IMR-90 (cell line): Measurements from ENCODE around the gene LDHAL6B. TPM values are rescaled to one million over a fixed set of nuclear protein-coding genes. Genes with fewer than 3 reads are reported as not detected.

ENCODE experiments used
- ATAC-seq: fragments of 200-7000 bp; cut with Tn5 transposase; 2 replicates; pipeline ENCODE4 v1.9.1; 2020; ENCODE audit warnings: low read depth, mild to moderate bottlenecking, moderate library complexity
- BruUV-seq: library from RNA; stranded (reverse); fragments of 400-500 nt; replicated peaks from 2 replicates; lab custom pipeline; 2021; lab: Mats Ljungman, UMichigan
- CTCF ChIA-PET: fragments of 300-600 bp; formaldehyde crosslinking; extraction: SDS; loops from one replicate; lab custom pipeline; 2021; ENCODE audit warnings: antibody characterized with exemption; lab: Yijun Ruan, JAX
- POLR2A ChIA-PET: fragments of 300-600 bp; sonication (Branson Sonifier 250); formaldehyde crosslinking; loops from one replicate; lab custom pipeline; 2022; ENCODE audit warnings: antibody characterized with exemption; ENCODE audit not compliant: unreplicated experiment; lab: Charles Lee
- DNase-seq: peaks from one replicate; pipeline ENCODE4 v3.0.0; 2013
- H2AFZ ChIP-seq: replicated peaks from 2 replicates; pipeline ENCODE3; 2013; ENCODE audit warnings: low read length, mild to moderate bottlenecking; ENCODE audit not compliant: poor library complexity
- H2AK5ac ChIP-seq: 2 replicates; pipeline ENCODE4 v1.6.1; 2013; ENCODE audit warnings: low read depth, low read length, inconsistent platforms
- H2AK9ac ChIP-seq: replicated peaks from 2 replicates; pipeline ENCODE3; 2013; ENCODE audit warnings: mild to moderate bottlenecking, low read depth, low read length, moderate library complexity; ENCODE audit not compliant: poor library complexity
- H2BK120ac ChIP-seq: 2 replicates; pipeline ENCODE4 v1.6.1; 2013; ENCODE audit warnings: low read depth, low read length, inconsistent platforms
- H2BK15ac ChIP-seq: 3 replicates; pipeline ENCODE4 v1.6.1; 2013; ENCODE audit warnings: low read depth, low read length, inconsistent platforms
- H2BK20ac ChIP-seq: 2 replicates; pipeline ENCODE4 v1.6.1; 2013; ENCODE audit warnings: low read depth, mild to moderate bottlenecking, inconsistent platforms, low read length, moderate library complexity
- H2BK5ac ChIP-seq: 2 replicates; pipeline ENCODE4 v1.6.1; 2013; ENCODE audit warnings: mild to moderate bottlenecking, low read depth, low read length, inconsistent platforms; ENCODE audit not compliant: poor library complexity, severe bottlenecking
- H3K14ac ChIP-seq: replicated peaks from 2 replicates; pipeline ENCODE4 v1.6.1; 2013; ENCODE audit warnings: low read depth, low read length, inconsistent platforms
- H3K18ac ChIP-seq: 2 replicates; pipeline ENCODE4 v1.6.1; 2013; ENCODE audit warnings: low read depth, low read length, control low read depth
- H3K23ac ChIP-seq: 2 replicates; pipeline ENCODE4 v1.6.1; 2013; ENCODE audit warnings: low read depth, low read length, inconsistent platforms
- H3K27ac ChIP-seq: 2 replicates; pipeline ENCODE4 v1.5.1; 2013; ENCODE audit warnings: mild to moderate bottlenecking, control low read depth, low read length; ENCODE audit not compliant: insufficient read depth
- H3K27me3 ChIP-seq: 2 replicates; pipeline ENCODE4 v1.6.1; 2013; ENCODE audit warnings: low read length; ENCODE audit not compliant: control insufficient read depth, insufficient read depth
- H3K36me3 ChIP-seq: 2 replicates; pipeline ENCODE4 v1.6.1; 2013; ENCODE audit warnings: low read length, mixed read lengths; ENCODE audit not compliant: control insufficient read depth, insufficient read depth
- H3K4ac ChIP-seq: 2 replicates; pipeline ENCODE4 v1.6.1; 2013; ENCODE audit warnings: low read depth, low read length, inconsistent platforms
- H3K4me1 ChIP-seq: 2 replicates; pipeline ENCODE4 v1.6.1; 2013; ENCODE audit warnings: low read length, mixed read lengths; ENCODE audit not compliant: control insufficient read depth, insufficient read depth
- H3K4me2 ChIP-seq: 2 replicates; pipeline ENCODE4 v1.6.1; 2013; ENCODE audit warnings: low read depth, mild to moderate bottlenecking, control low read depth, low read length, moderate library complexity
- H3K4me3 ChIP-seq: 2 replicates; pipeline ENCODE4 v1.5.1; 2013; ENCODE audit warnings: low read depth, mild to moderate bottlenecking, control low read depth, low read length, moderate library complexity; ENCODE audit not compliant: insufficient read depth
- H3K56ac ChIP-seq: 2 replicates; pipeline ENCODE4 v1.6.1; 2013; ENCODE audit warnings: low read length, inconsistent platforms; ENCODE audit not compliant: insufficient read depth; ENCODE audit errors: extremely low read depth
- H3K79me1 ChIP-seq, 2 experiments: 2 replicates each; pipeline ENCODE4 v1.6.1; 2013; ENCODE audit warnings: low read length in 2 of 2, inconsistent platforms in 1 of 2, low read depth in 1 of 2
- H3K9ac ChIP-seq: 2 replicates; pipeline ENCODE4 v1.6.1; 2013; ENCODE audit warnings: low read depth, low read length, control low read depth
- H3K9me1 ChIP-seq: 2 replicates; pipeline ENCODE4 v1.6.1; 2013; ENCODE audit warnings: low read length, inconsistent platforms; ENCODE audit not compliant: insufficient read depth
- H3K9me3 ChIP-seq: 2 replicates; pipeline ENCODE4 v1.6.1; 2013; ENCODE audit warnings: low read length; ENCODE audit not compliant: control insufficient read depth, insufficient read depth
- H4K20me1 ChIP-seq: 2 replicates; pipeline ENCODE4 v1.6.1; 2013; ENCODE audit warnings: low read length, inconsistent platforms; ENCODE audit not compliant: insufficient read depth
- H4K5ac ChIP-seq: 2 replicates; pipeline ENCODE4 v1.6.1; 2013; ENCODE audit warnings: mild to moderate bottlenecking, low read depth, low read length, control low read depth
- H4K8ac ChIP-seq, 2 experiments: 2 replicates each; pipeline ENCODE4 v1.6.1; 2013; ENCODE audit warnings: low read depth in 2 of 2, low read length in 2 of 2, control low read depth in 1 of 2, inconsistent platforms in 1 of 2
- H4K91ac ChIP-seq: 2 replicates; pipeline ENCODE4 v1.6.1; 2013; ENCODE audit warnings: low read depth, low read length, inconsistent platforms; ENCODE audit not compliant: insufficient read depth
- MXI1 ChIP-seq: IDR thresholded peaks from 2 replicates; pipeline ENCODE4 v1.6.1; 2012; ENCODE audit warnings: low read depth, mild to moderate bottlenecking, low read length, moderate library complexity, borderline replicate concordance
- WGBS, 2 experiments: methylation state at CpG; one replicate each; pipeline versions ENCODE4 v1.1.5 to v1.1.7; 2013; ENCODE audit warnings: missing lambda C conversion rate in 2 of 2; ENCODE audit not compliant: insufficient read length in 1 of 2; ENCODE audit errors: extremely low coverage in 2 of 2; 5-methylcytosine and 5-hydroxymethylcytosine counted together
- dilution Hi-C: fragments of 300-500 bp; cut with HindIII; formaldehyde crosslinking; loops from one replicate; pipeline ENCODE4 v1.14.3; 2018; ENCODE audit warnings: low sequenced_read_pairs; ENCODE audit not compliant: unreplicated experiment
- in situ Hi-C: fragments of 300-500 bp; cut with MboI; formaldehyde crosslinking; loops from 3 replicates; pipeline ENCODE4 v1.14.3; 2019; ENCODE audit warnings: low sequenced_read_pairs, inconsistent platforms, mixed read lengths
- intact Hi-C: fragments of 100-400 bp; cut with micrococcal nuclease; formaldehyde crosslinking; loops from 2 replicates; pipeline ENCODE4 v1.10.0; 2022
- polyA plus RNA-seq, 3 experiments: library from polyadenylated mRNA; depleted of rRNA; stranded (reverse); fragments of >200 nt; gene quantifications; 2 replicates each; pipeline ENCODE4 v1.2.3, GENCODE V29; 2012; ENCODE audit warnings: low replicate concordance in 1 of 3
- total RNA-seq: library from RNA; depleted of rRNA; stranded (reverse); fragments of >200 nt; gene quantifications from 2 replicates; pipeline ENCODE4 v1.2.3, GENCODE V29; 2012
- TF ChIP-seq, protein P1 (sequence below): fragments of 150-350 bp; IDR thresholded peaks from 2 replicates; pipeline ENCODE4 v1.6.1; 2016; ENCODE audit warnings: low read depth, mild to moderate bottlenecking, low read length, moderate library complexity, borderline replicate concordance

LDHAL6B gene
- total and polyA plus RNA-seq, 2 of the 4 experiments (the other 2 are of a cell fraction), result not detected

GRCh38 chr15:59210186-59210585 is 3.5 kb downstream of the LDHAL6B start:
- CTCF ChIA-PET, result no interaction called here
- no peak overlapping the region for H4K5ac ChIP-seq
- TF ChIP-seq, protein P1, sequence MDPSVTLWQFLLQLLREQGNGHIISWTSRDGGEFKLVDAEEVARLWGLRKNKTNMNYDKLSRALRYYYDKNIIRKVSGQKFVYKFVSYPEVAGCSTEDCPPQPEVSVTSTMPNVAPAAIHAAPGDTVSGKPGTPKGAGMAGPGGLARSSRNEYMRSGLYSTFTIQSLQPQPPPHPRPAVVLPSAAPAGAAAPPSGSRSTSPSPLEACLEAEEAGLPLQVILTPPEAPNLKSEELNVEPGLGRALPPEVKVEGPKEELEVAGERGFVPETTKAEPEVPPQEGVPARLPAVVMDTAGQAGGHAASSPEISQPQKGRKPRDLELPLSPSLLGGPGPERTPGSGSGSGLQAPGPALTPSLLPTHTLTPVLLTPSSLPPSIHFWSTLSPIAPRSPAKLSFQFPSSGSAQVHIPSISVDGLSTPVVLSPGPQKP, result no peak
- no peak for TF ChIP-seq MXI1
- H2BK5ac ChIP-seq, result no peak overlapping the region
- H3K56ac ChIP-seq, result no peak overlapping the region
- WGBS, 2 experiments, result 100% methylated on average over 1 of the region's 2 CpGs; no CpG with 5 or more reads in 1 of the 2 experiments
- POLR2A ChIA-PET, result no interaction called here
- peaks cover 25% of the 10 kb centered on the region for H3K36me3 ChIP-seq
- no TSS peak for BruUV-seq
- no peaks in the 10 kb centered on the region for H4K20me1 ChIP-seq
- H3K9ac ChIP-seq, result no peak overlapping the region
- ATAC-seq, result no peak
- no peak overlapping the region for H4K8ac ChIP-seq
- no peak overlapping the region for H4K91ac ChIP-seq
- H3K4me2 ChIP-seq, result no peak overlapping the region
- no peak overlapping the region for H2AK5ac ChIP-seq
- H2BK20ac ChIP-seq, result no peak overlapping the region
- H3K9me1 ChIP-seq, result peaks cover 2% of the 10 kb centered on the region; the same call in 1 of the 2 replicates
- no peak for DNase-seq
- H3K27ac ChIP-seq, result no peak overlapping the region
- no peak overlapping the region for H2BK120ac ChIP-seq
- no peak overlapping the region for H3K18ac ChIP-seq
- no peak overlapping the region for H3K4ac ChIP-seq
- intact Hi-C loops (no loop called here), dilution Hi-C loops (no loop called here), in situ Hi-C loops (no loop called here)
- H3K27me3 ChIP-seq, result no peaks in the 10 kb centered on the region
- H3K14ac ChIP-seq, result no peak overlapping the region
- no peak overlapping the region for H3K4me3 ChIP-seq
- H3K23ac ChIP-seq, result no peak overlapping the region
- H3K9me3 ChIP-seq, result no peaks in the 10 kb centered on the region
- no peak overlapping the region for H2AFZ ChIP-seq
- no peak overlapping the region for H2AK9ac ChIP-seq
- H3K79me1 ChIP-seq, result peaks cover 0 to 7% of the 10 kb centered on the region in 2 experiments; a peak in 2 of 4 replicates
- no peaks in the 10 kb centered on the region for H3K4me1 ChIP-seq
- no peak overlapping the region for H2BK15ac ChIP-seq
